RWPE2 (cell line): ENCODE data around the gene ZMIZ1.

Experiments used
- ATAC-seq: fragments of 200-7000 bp; cut with Tn5 transposase; 3 replicates; pipeline ENCODE4 v1.9.1; 2021; ENCODE audit warnings: low read depth
- DNase-seq: peaks from one replicate; pipeline ENCODE4 v3.0.0-alpha.2; 2020; ENCODE audit warnings: low spot score
- H3K27ac ChIP-seq: fragments of 450-650 bp; 2 replicates; pipeline ENCODE4 v1.5.1; 2017; ENCODE audit warnings: mild to moderate bottlenecking; ENCODE audit not compliant: poor library complexity, severe bottlenecking
- H3K27me3 ChIP-seq: fragments of 250-450 bp; sonication (Bioruptor Pico); 2 replicates; pipeline ENCODE4 v1.5.1; 2021; ENCODE audit warnings: mild to moderate bottlenecking, moderate library complexity; ENCODE audit not compliant: insufficient read depth, poor library complexity, severe bottlenecking
- H3K36me3 ChIP-seq: fragments of 250-450 bp; sonication (Bioruptor Pico); 2 replicates; pipeline ENCODE4 v1.5.1; 2020; ENCODE audit warnings: low read depth, mild to moderate bottlenecking, moderate library complexity
- H3K4me1 ChIP-seq: fragments of 250-450 bp; sonication (Bioruptor Pico); 2 replicates; pipeline ENCODE4 v1.5.1; 2021; ENCODE audit warnings: mild to moderate bottlenecking, moderate library complexity; ENCODE audit not compliant: insufficient read depth, poor library complexity, severe bottlenecking
- H3K4me3 ChIP-seq: fragments of 250-450 bp; sonication (Bioruptor Pico); 2 replicates; pipeline ENCODE4 v1.5.1; 2021; ENCODE audit warnings: mild to moderate bottlenecking, moderate library complexity; ENCODE audit not compliant: severe bottlenecking
- H3K9me3 ChIP-seq: fragments of 250-450 bp; sonication (Bioruptor Pico); 2 replicates; pipeline ENCODE4 v1.5.1; 2021; ENCODE audit warnings: mild to moderate bottlenecking, moderate library complexity; ENCODE audit not compliant: severe bottlenecking
- TF ChIP-seq, protein P1 (sequence below): fragments of 450-650 bp; IDR thresholded peaks from one replicate; pipeline ENCODE4 v1.5.1; 2017; ENCODE audit warnings: mild to moderate bottlenecking, moderate library complexity; ENCODE audit not compliant: poor library complexity, severe bottlenecking

ZMIZ1 gene

DNA sequence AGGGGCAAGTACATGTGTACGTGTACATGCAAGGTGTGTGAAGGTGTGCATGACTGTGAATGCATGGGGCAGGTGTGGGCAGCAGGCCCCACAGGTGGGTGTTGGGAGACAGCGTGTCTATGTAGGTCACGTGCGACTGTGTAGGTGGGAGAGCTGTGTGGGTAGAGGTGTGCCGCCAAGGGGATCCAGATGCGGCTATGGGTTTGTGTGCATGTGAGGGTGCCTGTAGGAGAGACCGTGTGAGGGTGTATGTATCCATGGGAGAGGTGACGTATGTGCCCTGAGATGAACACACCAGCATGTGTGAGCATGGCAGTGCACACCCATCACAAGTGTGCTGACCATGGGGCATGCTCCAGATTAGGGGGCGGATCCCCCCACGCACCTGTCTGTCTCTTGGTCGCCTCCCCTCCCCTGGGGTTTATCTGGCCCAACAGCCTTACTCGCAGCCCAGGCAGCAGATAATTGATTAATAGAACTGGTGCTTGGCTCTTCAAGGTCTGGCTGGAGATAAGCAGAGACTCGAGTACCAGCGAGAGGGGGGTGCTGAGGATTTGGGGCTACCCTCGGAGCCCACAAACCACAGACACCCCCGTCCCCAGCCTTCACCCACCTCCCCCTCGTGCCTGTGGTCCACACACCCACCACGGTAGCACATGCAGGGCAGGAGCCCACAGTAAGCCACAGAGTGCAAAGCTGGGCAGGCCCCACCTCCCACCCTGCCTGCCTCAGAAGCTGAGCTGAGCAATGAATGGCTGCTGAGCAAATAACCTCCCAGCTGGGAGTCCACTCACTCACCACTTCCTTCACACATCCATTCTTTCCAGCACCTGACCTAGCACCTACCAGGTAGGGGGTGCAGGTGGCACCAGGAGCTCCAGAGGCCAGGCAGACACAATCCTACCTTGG, 41.4 kb upstream of the ZMIZ1 start:
- no peak overlapping the region for H3K4me3 ChIP-seq
- no peaks in the 10 kb centered on the region for H3K36me3 ChIP-seq
- H3K9me3 ChIP-seq, result no peaks in the 10 kb centered on the region
- ATAC-seq (peak; percentile 33; the same call in 1 of the 3 replicates), DNase-seq (peak; percentile 33)
- H3K27me3 ChIP-seq, result no peaks in the 10 kb centered on the region
- TF ChIP-seq, protein P1, sequence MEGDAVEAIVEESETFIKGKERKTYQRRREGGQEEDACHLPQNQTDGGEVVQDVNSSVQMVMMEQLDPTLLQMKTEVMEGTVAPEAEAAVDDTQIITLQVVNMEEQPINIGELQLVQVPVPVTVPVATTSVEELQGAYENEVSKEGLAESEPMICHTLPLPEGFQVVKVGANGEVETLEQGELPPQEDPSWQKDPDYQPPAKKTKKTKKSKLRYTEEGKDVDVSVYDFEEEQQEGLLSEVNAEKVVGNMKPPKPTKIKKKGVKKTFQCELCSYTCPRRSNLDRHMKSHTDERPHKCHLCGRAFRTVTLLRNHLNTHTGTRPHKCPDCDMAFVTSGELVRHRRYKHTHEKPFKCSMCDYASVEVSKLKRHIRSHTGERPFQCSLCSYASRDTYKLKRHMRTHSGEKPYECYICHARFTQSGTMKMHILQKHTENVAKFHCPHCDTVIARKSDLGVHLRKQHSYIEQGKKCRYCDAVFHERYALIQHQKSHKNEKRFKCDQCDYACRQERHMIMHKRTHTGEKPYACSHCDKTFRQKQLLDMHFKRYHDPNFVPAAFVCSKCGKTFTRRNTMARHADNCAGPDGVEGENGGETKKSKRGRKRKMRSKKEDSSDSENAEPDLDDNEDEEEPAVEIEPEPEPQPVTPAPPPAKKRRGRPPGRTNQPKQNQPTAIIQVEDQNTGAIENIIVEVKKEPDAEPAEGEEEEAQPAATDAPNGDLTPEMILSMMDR, result no peak
- H3K4me1 ChIP-seq, result no peaks in the 10 kb centered on the region
- no peak overlapping the region for H3K27ac ChIP-seq

DNA sequence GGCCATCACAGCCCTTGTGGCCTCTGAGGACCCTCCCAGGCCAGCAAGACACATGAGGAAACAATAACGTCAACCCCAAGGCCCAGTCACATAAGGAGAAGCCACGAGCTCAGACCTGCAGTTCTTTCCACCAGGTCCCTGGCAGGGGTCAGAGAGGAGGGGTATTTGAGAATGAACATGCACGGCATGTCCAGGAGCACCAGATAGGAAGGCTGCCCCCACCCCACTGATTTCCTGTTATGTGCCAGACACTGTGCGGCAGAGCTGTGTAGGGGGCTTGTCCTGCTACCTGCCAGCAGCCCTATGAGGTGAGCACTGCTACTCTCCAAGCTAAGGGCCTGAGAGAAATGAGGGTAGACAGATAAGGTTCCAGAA, 40.7 kb upstream of the ZMIZ1 start:
- Histone ChIP-seq H3K4me3 (no peak overlapping the region), H3K36me3 (no peaks in the 10 kb centered on the region), H3K27me3 (no peaks in the 10 kb centered on the region), H3K27ac (no peak overlapping the region), H3K4me1 (no peaks in the 10 kb centered on the region), H3K9me3 (no peaks in the 10 kb centered on the region)
- TF ChIP-seq, protein P1, result no peak
- DNase-seq (peak; percentile 16), ATAC-seq (no peak)

DNA sequence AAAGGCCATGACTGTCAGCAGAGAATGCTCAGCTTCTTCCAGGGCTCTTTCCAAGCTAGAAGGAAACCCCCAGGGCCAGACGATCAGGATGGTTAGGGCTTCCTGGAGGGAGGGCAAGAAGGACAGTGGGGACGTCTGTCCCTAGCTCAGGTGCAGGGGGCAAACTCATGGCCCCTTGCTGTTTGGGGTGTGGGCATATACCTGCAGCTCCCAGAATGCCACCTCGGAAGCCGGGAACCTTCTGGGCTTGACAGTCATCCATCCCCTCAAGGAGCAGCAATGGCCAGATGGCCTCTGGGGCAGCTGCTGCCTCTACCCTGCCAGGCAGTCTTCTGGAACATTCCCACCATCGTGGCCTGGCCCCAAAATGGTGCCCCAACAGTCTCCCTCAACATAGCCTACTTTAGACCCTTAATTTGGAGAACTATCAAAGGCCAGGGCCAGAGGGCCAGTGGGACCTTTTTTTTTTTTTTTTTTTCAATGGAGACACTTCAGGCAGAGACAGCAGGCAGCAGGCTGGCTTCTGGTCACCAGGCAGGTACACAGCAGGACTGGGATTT, 40.2 kb upstream of the ZMIZ1 start:
- Histone ChIP-seq H3K27me3 (no peaks in the 10 kb centered on the region), H3K27ac (no peak overlapping the region), H3K4me1 (no peaks in the 10 kb centered on the region), H3K36me3 (no peaks in the 10 kb centered on the region), H3K4me3 (no peak overlapping the region), H3K9me3 (no peaks in the 10 kb centered on the region)
- TF ChIP-seq, protein P1, result no peak
- DNase-seq (peak; percentile 17), ATAC-seq (no peak)

DNA sequence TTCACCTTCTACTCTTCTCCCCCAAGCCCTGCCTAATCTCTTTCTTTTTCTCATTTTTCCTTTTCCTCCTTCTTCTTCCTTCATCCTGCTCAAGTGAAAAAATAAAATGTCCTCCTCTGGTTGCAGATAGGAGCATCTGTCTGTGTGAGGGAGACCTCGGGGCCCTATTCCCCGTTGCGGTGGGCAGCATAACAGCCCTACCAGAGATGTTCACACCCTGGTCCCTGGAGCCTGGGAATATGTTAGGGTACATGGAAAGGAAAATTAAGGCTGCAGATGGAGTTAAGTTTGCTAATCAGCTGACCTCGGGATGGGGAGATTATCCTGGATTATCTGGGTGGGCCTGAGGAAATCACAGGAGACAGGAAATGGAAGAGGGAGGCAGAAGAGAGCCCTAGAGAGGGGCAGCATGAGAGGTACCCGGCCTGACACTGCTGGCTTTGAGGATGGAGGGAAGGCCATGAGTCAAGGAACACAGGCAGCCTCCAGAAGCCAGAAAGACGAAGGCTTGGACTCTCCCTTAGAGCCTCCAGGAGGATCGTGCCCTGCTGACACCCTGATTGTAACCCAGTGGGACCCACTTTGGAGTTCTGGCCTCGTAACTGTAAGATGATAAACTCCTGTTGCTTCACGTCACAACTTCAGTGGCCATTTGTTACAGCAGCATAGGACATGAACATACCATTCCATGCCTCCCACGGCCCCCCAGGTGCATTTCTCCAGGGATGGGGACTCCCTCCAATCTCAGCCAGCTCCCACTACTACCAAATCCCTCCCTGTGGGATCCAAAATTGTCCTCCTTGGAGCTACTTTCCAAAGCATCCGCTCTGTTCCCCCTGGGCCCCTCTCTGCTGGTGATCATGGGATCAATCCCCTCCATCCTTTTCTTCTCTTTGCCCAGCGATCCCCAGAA, 39.0 kb upstream of the ZMIZ1 start:
- DNase-seq (peak; percentile 19), ATAC-seq (no peak)
- H3K27ac ChIP-seq, result no peak overlapping the region
- TF ChIP-seq, protein P1, result no peak
- H3K27me3 ChIP-seq, result no peaks in the 10 kb centered on the region
- no peaks in the 10 kb centered on the region for H3K9me3 ChIP-seq
- H3K36me3 ChIP-seq, result no peaks in the 10 kb centered on the region
- H3K4me1 ChIP-seq, result no peaks in the 10 kb centered on the region
- no peak overlapping the region for H3K4me3 ChIP-seq
